Mesenchymal stem cell (in vitro differentiated cells and primary cell): ENCODE measurements around the gene PARP16.

Experiments used
- DNase-seq: peaks from one replicate; pipeline ENCODE4 v3.0.0-alpha.2; 2013
- H2AFZ ChIP-seq: one replicate; pipeline ENCODE4 v1.6.1; 2013; ENCODE audit warnings: low read depth, mild to moderate bottlenecking, control low read depth, inconsistent platforms, low read length, moderate library complexity
- H2AK5ac ChIP-seq: 2 replicates; pipeline ENCODE4 v1.6.1; 2013; ENCODE audit warnings: low read length, moderate library complexity, mild to moderate bottlenecking, inconsistent platforms; ENCODE audit not compliant: severe bottlenecking
- H2BK120ac ChIP-seq: one replicate; pipeline ENCODE4 v1.6.1; 2013; ENCODE audit warnings: low read depth, mild to moderate bottlenecking, inconsistent platforms, low read length, moderate library complexity
- H2BK12ac ChIP-seq, 2 experiments: one replicate each; pipeline ENCODE4 v1.6.1; 2013; ENCODE audit warnings: inconsistent platforms in 2 of 2, low read length in 2 of 2, mild to moderate bottlenecking in 2 of 2, moderate library complexity in 2 of 2, control low read depth in 1 of 2
- H2BK15ac ChIP-seq: one replicate; pipeline ENCODE4 v1.6.1; 2013; ENCODE audit warnings: mild to moderate bottlenecking, low read depth, inconsistent platforms; ENCODE audit not compliant: poor library complexity, severe bottlenecking
- H2BK5ac ChIP-seq: 2 replicates; pipeline ENCODE4 v1.6.1; 2013; ENCODE audit warnings: low read depth, mild to moderate bottlenecking, low read length, control low read depth, inconsistent platforms; ENCODE audit not compliant: poor library complexity, severe bottlenecking
- H3K14ac ChIP-seq, 2 experiments: one replicate each; pipeline ENCODE4 v1.6.1; 2013; ENCODE audit warnings: inconsistent platforms in 2 of 2, low read length in 2 of 2, control low read depth in 1 of 2, mild to moderate bottlenecking in 1 of 2, moderate library complexity in 1 of 2
- H3K18ac ChIP-seq, 2 experiments: one replicate each; pipeline ENCODE4 v1.6.1; 2013; ENCODE audit warnings: inconsistent platforms in 2 of 2, low read length in 2 of 2, control low read depth in 1 of 2, low read depth in 1 of 2, mild to moderate bottlenecking in 1 of 2
- H3K23ac ChIP-seq, 2 experiments: one replicate each; pipeline ENCODE4 v1.6.1; 2013; ENCODE audit warnings: inconsistent platforms in 2 of 2, low read length in 2 of 2, mild to moderate bottlenecking in 2 of 2, moderate library complexity in 2 of 2, control low read depth in 1 of 2
- H3K27ac ChIP-seq: 2 replicates; pipeline ENCODE4 v1.5.1; 2013; ENCODE audit warnings: mild to moderate bottlenecking, moderate library complexity, low read length, control low read depth, inconsistent platforms; ENCODE audit not compliant: poor library complexity, severe bottlenecking
- H3K27me3 ChIP-seq, 2 experiments: 2 replicates each; pipeline versions ENCODE4 v1.6.1 to v1.7.0; 2013; ENCODE audit warnings: low read length in 2 of 2, mild to moderate bottlenecking in 2 of 2, moderate library complexity in 2 of 2, control low read depth in 1 of 2, inconsistent platforms in 1 of 2; ENCODE audit not compliant: control insufficient read depth in 1 of 2, insufficient read depth in 1 of 2
- H3K36me3 ChIP-seq, 2 experiments: 2 replicates each; pipeline versions ENCODE4 v1.6.1 to v1.7.0; 2013; ENCODE audit warnings: low read length in 2 of 2, control low read depth in 1 of 2, inconsistent platforms in 1 of 2, low read depth in 1 of 2, mild to moderate bottlenecking in 1 of 2; ENCODE audit not compliant: insufficient read depth in 2 of 2, control insufficient read depth in 1 of 2
- H3K4ac ChIP-seq, 2 experiments: one replicate each; pipeline ENCODE4 v1.6.1; 2013; ENCODE audit warnings: inconsistent platforms in 2 of 2, low read length in 2 of 2, mild to moderate bottlenecking in 2 of 2, moderate library complexity in 2 of 2, control low read depth in 1 of 2, low read depth in 1 of 2
- H3K4me1 ChIP-seq: 2 replicates; pipeline ENCODE4 v1.6.1; 2013; ENCODE audit warnings: low read depth, low read length, control low read depth; ENCODE audit not compliant: control insufficient read depth, insufficient read depth
- H3K4me2 ChIP-seq: 2 replicates; pipeline ENCODE4 v1.6.1; 2013; ENCODE audit warnings: low read length, mild to moderate bottlenecking, inconsistent platforms; ENCODE audit not compliant: poor library complexity, severe bottlenecking
- H3K4me3 ChIP-seq, 2 experiments: 2 replicates each; pipeline versions ENCODE4 v1.5.1 to v1.7.0; 2013; ENCODE audit warnings: low read length in 2 of 2, mild to moderate bottlenecking in 2 of 2, control low read depth in 1 of 2, low read depth in 1 of 2; ENCODE audit not compliant: insufficient read depth in 1 of 2
- H3K79me1 ChIP-seq: replicated peaks from 2 replicates; pipeline ENCODE4 v1.6.1; 2013; ENCODE audit warnings: mild to moderate bottlenecking, control low read depth, low read length, inconsistent platforms; ENCODE audit not compliant: poor library complexity, severe bottlenecking
- H3K9ac ChIP-seq: 2 replicates; pipeline ENCODE4 v1.7.0; 2013; ENCODE audit warnings: mild to moderate bottlenecking, low read length, moderate library complexity
- H3K9me3 ChIP-seq: 2 replicates; pipeline ENCODE4 v1.7.0; 2013; ENCODE audit warnings: mild to moderate bottlenecking, low read length; ENCODE audit not compliant: control insufficient read depth
- H4K8ac ChIP-seq: one replicate; pipeline ENCODE4 v1.6.1; 2013; ENCODE audit warnings: inconsistent platforms, mild to moderate bottlenecking, low read length, moderate library complexity
- H4K91ac ChIP-seq: one replicate; pipeline ENCODE4 v1.6.1; 2013; ENCODE audit warnings: mild to moderate bottlenecking, low read length, inconsistent platforms
- WGBS: methylation state at CpG from one replicate; pipeline ENCODE4 v1.1.7; 2013; ENCODE audit warnings: mixed read lengths; 5-methylcytosine and 5-hydroxymethylcytosine counted together

The PARP16 gene

GRCh38 chr15:65219137-65219536, 67.5 kb downstream of the PARP16 start:
- no peak overlapping the region for H4K91ac ChIP-seq
- H3K4me3 ChIP-seq, result no peak overlapping the region
- 97% methylated on average over 3 of the region's 3 CpGs for WGBS
- H3K4me2 ChIP-seq, result no peak overlapping the region
- no peak overlapping the region for H3K9ac ChIP-seq
- H3K18ac ChIP-seq, result no peak overlapping the region
- H2BK5ac ChIP-seq, result no peak overlapping the region
- no peak overlapping the region for H3K23ac ChIP-seq
- no peak overlapping the region for H2BK15ac ChIP-seq
- H3K27me3 ChIP-seq, result no peaks in the 10 kb centered on the region
- no peak overlapping the region for H2AK5ac ChIP-seq
- no peaks in the 10 kb centered on the region for H3K9me3 ChIP-seq
- no peak overlapping the region for H2BK120ac ChIP-seq
- H3K36me3 ChIP-seq, result no peaks in the 10 kb centered on the region
- H4K8ac ChIP-seq, result no peak overlapping the region
- no peak for DNase-seq
- H3K4me1 ChIP-seq, result peaks cover 2% of the 10 kb centered on the region
- no peak overlapping the region for H3K14ac ChIP-seq
- no peak overlapping the region for H2AFZ ChIP-seq
- no peak overlapping the region for H3K27ac ChIP-seq
- no peak overlapping the region for H3K4ac ChIP-seq
- H3K79me1 ChIP-seq, result no peaks in the 10 kb centered on the region
- no peak overlapping the region for H2BK12ac ChIP-seq

- Histone ChIP-seq H3K4ac (no peak overlapping the region), H3K18ac (no peak overlapping the region), H2BK12ac (peak overlapping the region in 1 of 2 experiments; percentile 11), H3K14ac (no peak overlapping the region), H3K27me3 (no peaks in the 10 kb centered on the region), H2BK5ac (no peak overlapping the region), H4K8ac (no peak overlapping the region), H3K4me3 (no peak overlapping the region), H3K36me3 (no peaks in the 10 kb centered on the region), H2BK15ac (no peak overlapping the region), H3K79me1 (no peaks in the 10 kb centered on the region), H3K4me1 (no peaks in the 10 kb centered on the region), H2BK120ac (no peak overlapping the region), H2AFZ (no peak overlapping the region), H3K23ac (no peak overlapping the region), H3K4me2 (no peak overlapping the region), H2AK5ac (no peak overlapping the region), H3K9ac (no peak overlapping the region), H3K27ac (no peak overlapping the region), H4K91ac (no peak overlapping the region), H3K9me3 (no peaks in the 10 kb centered on the region)
- 76% methylated on average over 10 of the region's 10 CpGs for WGBS
- DNase-seq, result no peak
Measured at GRCh38 chr15:65217526-65218482, 68.9 kb downstream of the PARP16 start.

GRCh38 chr15:65215496-65215895, 71.2 kb downstream of the PARP16 start:
- Histone ChIP-seq H2BK5ac (no peak overlapping the region), H3K36me3 (no peaks in the 10 kb centered on the region), H3K79me1 (no peaks in the 10 kb centered on the region), H3K18ac (no peak overlapping the region), H3K9ac (no peak overlapping the region), H3K23ac (no peak overlapping the region), H2AFZ (no peak overlapping the region), H2BK120ac (no peak overlapping the region), H4K91ac (no peak overlapping the region), H3K14ac (no peak overlapping the region), H4K8ac (no peak overlapping the region), H3K4me3 (no peak overlapping the region), H2BK15ac (no peak overlapping the region), H3K4ac (no peak overlapping the region), H3K9me3 (no peaks in the 10 kb centered on the region), H2AK5ac (no peak overlapping the region), H2BK12ac (no peak overlapping the region), H3K27me3 (no peaks in the 10 kb centered on the region), H3K27ac (no peak overlapping the region), H3K4me1 (peaks cover 17% of the 10 kb centered on the region), H3K4me2 (no peak overlapping the region)
- no peak for DNase-seq

- WGBS, result 75% methylated on average over 3 of the region's 4 CpGs
- H3K4me2 ChIP-seq, result no peak overlapping the region
Measured at GRCh38 chr15:65214010-65214409, 72.7 kb downstream of the PARP16 start.

More at GRCh38 chr15:65214010-65214409, 72.7 kb downstream of the PARP16 start:
- Histone ChIP-seq H4K91ac (no peak overlapping the region), H2BK15ac (no peak overlapping the region), H3K9ac (no peak overlapping the region), H2BK12ac (no peak overlapping the region), H3K4me3 (no peak overlapping the region), H3K14ac (no peak overlapping the region), H3K23ac (no peak overlapping the region), H2AK5ac (no peak overlapping the region), H2AFZ (no peak overlapping the region), H3K27ac (no peak overlapping the region), H3K4ac (no peak overlapping the region), H2BK120ac (no peak overlapping the region), H3K18ac (no peak overlapping the region), H3K36me3 (no peaks in the 10 kb centered on the region), H3K4me1 (peaks cover 26% of the 10 kb centered on the region), H3K27me3 (no peaks in the 10 kb centered on the region), H2BK5ac (no peak overlapping the region), H3K9me3 (no peaks in the 10 kb centered on the region), H3K79me1 (no peaks in the 10 kb centered on the region), H4K8ac (no peak overlapping the region)
- DNase-seq, result no peak
